HEK293 (cell line): ENCODE measurements around the gene FBXW11.

ENCODE experiments used
- YY1 ChIP-seq: fragments of 450-650 bp; formaldehyde crosslinking; IDR thresholded peaks from 2 replicates; pipeline ENCODE4 v1.5.1; 2018; ENCODE audit warnings: missing biosample characterization, missing genetic modification characterization
- ZNF202 ChIP-seq: fragments of 450-650 bp; formaldehyde crosslinking; IDR thresholded peaks from 2 replicates; pipeline ENCODE4 v1.5.1; 2016; ENCODE audit warnings: missing biosample characterization, missing genetic modification characterization, borderline replicate concordance
- ZNF223 ChIP-seq: fragments of 450-650 bp; formaldehyde crosslinking; IDR thresholded peaks from 2 replicates; pipeline ENCODE4 v1.5.1; 2016; ENCODE audit warnings: missing biosample characterization, missing genetic modification characterization
- TF ChIP-seq, protein P1 (sequence below): fragments of 450-650 bp; formaldehyde crosslinking; IDR thresholded peaks from 2 replicates; pipeline ENCODE4 v1.5.1; 2016; ENCODE audit warnings: missing biosample characterization, missing genetic modification characterization

DNA sequence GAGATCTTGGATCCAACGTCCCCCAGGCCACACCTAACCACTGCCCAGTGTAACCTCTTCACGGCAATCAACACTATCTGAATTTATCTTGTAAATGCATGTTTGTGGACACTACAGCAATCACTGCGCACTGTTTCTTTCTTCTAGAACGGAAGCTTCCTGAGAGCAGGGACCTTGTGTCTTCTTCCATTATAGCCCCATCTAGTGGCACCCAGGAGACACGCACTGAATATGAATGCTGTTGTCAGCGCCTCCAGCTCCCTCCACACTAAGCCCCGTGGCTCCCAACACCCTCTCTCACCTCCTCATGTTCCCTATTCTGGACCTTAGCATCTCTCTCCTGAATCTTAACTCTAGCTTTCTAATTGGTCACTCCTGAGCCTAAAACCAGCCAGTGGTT is 148.1 kb downstream of the FBXW11 start:
- TF ChIP-seq YY1 (tag by site-specific recombination): no peak
- no peak for TF ChIP-seq ZNF202 (tag by site-specific recombination)
- TF ChIP-seq, protein P1, sequence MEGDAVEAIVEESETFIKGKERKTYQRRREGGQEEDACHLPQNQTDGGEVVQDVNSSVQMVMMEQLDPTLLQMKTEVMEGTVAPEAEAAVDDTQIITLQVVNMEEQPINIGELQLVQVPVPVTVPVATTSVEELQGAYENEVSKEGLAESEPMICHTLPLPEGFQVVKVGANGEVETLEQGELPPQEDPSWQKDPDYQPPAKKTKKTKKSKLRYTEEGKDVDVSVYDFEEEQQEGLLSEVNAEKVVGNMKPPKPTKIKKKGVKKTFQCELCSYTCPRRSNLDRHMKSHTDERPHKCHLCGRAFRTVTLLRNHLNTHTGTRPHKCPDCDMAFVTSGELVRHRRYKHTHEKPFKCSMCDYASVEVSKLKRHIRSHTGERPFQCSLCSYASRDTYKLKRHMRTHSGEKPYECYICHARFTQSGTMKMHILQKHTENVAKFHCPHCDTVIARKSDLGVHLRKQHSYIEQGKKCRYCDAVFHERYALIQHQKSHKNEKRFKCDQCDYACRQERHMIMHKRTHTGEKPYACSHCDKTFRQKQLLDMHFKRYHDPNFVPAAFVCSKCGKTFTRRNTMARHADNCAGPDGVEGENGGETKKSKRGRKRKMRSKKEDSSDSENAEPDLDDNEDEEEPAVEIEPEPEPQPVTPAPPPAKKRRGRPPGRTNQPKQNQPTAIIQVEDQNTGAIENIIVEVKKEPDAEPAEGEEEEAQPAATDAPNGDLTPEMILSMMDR: no peak
- TF ChIP-seq ZNF223 (tag by site-specific recombination): no peak
